Adipocyte (in vitro differentiated cells): ENCODE measurements around the gene DPYD.

Source experiments
- DNase-seq: peaks from one replicate; pipeline ENCODE4 v3.0.0-alpha.2; 2015; ENCODE audit warnings: low read depth
- H3K27me3 ChIP-seq: replicated peaks from 2 replicates; pipeline ENCODE4 v1.7.0; 2013; ENCODE audit warnings: mild to moderate bottlenecking, low read length, moderate library complexity; ENCODE audit not compliant: control insufficient read depth, insufficient read depth
- H3K36me3 ChIP-seq: 2 replicates; pipeline ENCODE4 v1.7.0; 2013; ENCODE audit warnings: low read length, mild to moderate bottlenecking, moderate library complexity; ENCODE audit not compliant: control insufficient read depth, insufficient read depth, severe bottlenecking
- H3K4me1 ChIP-seq: 2 replicates; pipeline ENCODE4 v1.7.0; 2013; ENCODE audit warnings: mild to moderate bottlenecking, low read length, moderate library complexity; ENCODE audit not compliant: control insufficient read depth, insufficient read depth
- H3K4me3 ChIP-seq: 2 replicates; pipeline ENCODE4 v1.7.0; 2013; ENCODE audit warnings: mild to moderate bottlenecking, low read length, moderate library complexity
- H3K9ac ChIP-seq: 2 replicates; pipeline ENCODE4 v1.7.0; 2013; ENCODE audit warnings: mild to moderate bottlenecking, low read length, moderate library complexity
- H3K9me3 ChIP-seq: 2 replicates; pipeline ENCODE4 v1.7.0; 2013; ENCODE audit warnings: mild to moderate bottlenecking, low read length, moderate library complexity; ENCODE audit not compliant: control insufficient read depth

DPYD gene

DNA sequence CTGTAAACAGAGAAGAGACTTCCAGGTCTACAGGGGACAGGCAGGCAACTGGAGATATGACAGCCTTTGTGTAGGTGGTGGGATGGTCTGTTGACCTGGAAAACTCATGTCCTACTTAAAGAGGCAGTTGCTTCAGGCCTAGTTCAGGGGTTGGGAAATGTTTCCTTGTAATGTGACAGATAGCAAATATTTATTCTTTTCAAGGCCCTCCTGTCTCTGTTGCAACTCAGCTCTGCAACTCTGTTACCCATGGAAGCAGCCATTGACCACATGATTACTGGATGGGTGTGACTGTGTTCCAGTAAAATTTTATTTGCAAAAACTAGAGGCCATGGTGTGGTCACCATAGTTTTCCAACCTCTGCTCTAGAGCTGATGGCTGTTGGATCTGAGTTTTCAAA lies 857.3 kb downstream of the DPYD start:
- Histone ChIP-seq H3K27me3 (no peaks in the 10 kb centered on the region), H3K4me3 (no peak overlapping the region), H3K9ac (peak overlapping the region; percentile 58), H3K9me3 (peaks cover 11% of the 10 kb centered on the region), H3K4me1 (peaks cover 29% of the 10 kb centered on the region), H3K36me3 (no peaks in the 10 kb centered on the region)
- DNase-seq, result peak; percentile 42

DNA sequence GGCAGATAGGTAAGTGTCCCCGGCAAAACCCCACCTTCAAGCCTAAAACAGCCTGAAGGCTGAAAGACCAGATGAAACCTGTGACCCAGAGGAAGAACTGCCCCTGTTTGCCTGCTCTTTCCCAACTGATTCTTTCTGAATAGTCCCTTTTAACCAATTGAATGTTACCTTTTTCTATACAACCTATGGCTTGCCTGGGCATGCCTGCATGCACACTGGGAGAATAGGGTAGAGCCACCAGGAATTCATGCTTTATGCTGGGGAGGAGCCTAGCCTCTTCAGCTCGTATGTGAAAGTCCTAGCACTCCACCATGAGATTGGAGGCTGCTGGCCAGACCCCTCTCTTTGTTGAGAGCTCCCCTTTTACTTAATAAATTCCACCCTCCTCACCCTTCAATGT lies 859.2 kb downstream of the DPYD start:
- H3K27me3 ChIP-seq, result no peaks in the 10 kb centered on the region
- peaks cover 29% of the 10 kb centered on the region for H3K4me1 ChIP-seq
- peak overlapping the region; percentile 24 for H3K4me3 ChIP-seq
- DNase-seq, result no peak
- no peak overlapping the region for H3K9ac ChIP-seq
- H3K36me3 ChIP-seq, result no peaks in the 10 kb centered on the region
- H3K9me3 ChIP-seq, result peaks cover 20% of the 10 kb centered on the region

DNA sequence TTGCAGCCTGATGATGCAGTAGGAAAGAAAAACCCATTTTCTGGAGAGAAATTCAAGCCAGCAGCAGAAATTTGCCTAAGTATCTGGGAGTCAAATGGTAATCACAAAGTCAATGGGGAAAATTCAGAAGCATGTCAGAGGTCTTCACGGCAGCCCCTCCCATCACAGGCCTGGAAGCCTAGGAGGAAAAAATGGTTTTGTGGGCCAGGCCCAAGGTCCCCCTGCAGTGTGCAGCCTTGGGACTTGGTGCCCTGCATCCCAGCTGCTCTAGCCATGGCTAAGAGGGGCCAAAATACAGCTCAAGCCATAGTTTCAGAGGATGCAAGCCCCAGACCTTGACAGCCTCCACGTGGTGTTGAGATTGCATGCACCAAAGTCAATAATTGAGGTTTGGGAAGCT lies 864.4 kb downstream of the DPYD start:
- Histone ChIP-seq H3K4me1 (no peaks in the 10 kb centered on the region), H3K36me3 (no peaks in the 10 kb centered on the region), H3K9me3 (peaks cover 24% of the 10 kb centered on the region), H3K9ac (no peak overlapping the region), H3K4me3 (no peak overlapping the region), H3K27me3 (no peaks in the 10 kb centered on the region)
- DNase-seq, result no peak

DNA sequence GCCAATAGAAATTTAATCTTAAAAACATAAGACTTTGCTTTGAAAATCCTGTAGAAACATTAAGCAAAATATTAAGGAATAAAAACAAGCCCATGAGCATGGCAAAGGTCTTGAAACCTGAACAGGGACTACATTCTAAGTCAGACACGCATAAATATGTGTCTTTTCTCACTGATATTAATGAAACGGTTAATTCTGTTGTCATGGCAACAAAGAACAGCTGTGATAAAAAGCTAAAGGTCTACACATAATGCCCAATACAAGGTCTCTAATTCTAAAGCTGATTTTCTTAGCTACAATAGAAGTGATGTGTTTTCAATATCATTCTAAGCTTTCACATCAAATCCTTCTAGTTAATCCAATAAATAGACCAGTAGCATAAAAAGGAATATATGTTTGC lies 867.6 kb downstream of the DPYD start:
- H3K9me3 ChIP-seq, result peaks cover 24% of the 10 kb centered on the region
- no peaks in the 10 kb centered on the region for H3K27me3 ChIP-seq
- no peak overlapping the region for H3K9ac ChIP-seq
- H3K4me3 ChIP-seq, result no peak overlapping the region
- no peaks in the 10 kb centered on the region for H3K36me3 ChIP-seq
- peaks cover 5% of the 10 kb centered on the region for H3K4me1 ChIP-seq
- DNase-seq, result no peak

DNA sequence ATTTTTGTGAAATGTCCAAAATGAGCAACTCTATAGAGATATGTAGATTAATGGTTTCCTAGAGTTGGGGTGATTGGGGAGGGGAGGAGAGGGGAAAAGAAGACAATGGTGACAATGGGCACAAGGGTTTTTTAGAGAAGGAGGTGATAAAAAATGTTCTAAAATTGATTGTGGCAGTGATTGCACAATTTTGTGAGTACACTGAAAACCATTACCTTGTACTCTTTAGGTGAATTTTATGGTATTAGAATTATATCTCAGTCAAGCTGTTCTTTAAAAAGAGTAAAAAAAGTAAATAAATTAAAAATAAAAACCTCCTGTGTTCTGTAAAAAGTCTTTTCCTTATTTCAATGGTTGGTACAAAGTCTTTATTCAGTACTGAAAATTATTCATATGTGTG lies 869.0 kb downstream of the DPYD start:
- H3K4me1 ChIP-seq, result peaks cover 12% of the 10 kb centered on the region
- H3K9ac ChIP-seq, result no peak overlapping the region
- H3K4me3 ChIP-seq, result no peak overlapping the region
- H3K9me3 ChIP-seq, result peaks cover 17% of the 10 kb centered on the region
- no peak for DNase-seq
- no peaks in the 10 kb centered on the region for H3K36me3 ChIP-seq
- H3K27me3 ChIP-seq, result no peaks in the 10 kb centered on the region

DNA sequence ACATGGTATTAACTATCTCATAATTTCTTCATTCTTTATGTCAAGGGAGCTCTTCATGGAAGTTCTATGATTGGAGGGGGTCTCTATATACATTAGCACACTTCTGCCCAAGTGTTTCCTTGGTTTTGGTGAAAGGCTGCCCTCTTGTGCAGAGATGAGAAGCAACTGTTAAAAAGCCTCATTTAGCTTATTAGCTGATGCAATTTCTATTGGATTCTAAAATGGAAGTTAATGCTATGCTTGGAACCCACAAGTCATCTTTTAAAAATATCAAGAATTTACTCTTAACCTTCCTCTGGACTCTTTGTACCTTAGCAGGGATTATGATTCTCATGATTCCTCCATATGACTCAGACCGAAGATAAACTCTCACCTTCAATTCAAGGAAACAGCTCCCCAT lies 870.3 kb downstream of the DPYD start:
- DNase-seq, result peak; percentile 47

DNA sequence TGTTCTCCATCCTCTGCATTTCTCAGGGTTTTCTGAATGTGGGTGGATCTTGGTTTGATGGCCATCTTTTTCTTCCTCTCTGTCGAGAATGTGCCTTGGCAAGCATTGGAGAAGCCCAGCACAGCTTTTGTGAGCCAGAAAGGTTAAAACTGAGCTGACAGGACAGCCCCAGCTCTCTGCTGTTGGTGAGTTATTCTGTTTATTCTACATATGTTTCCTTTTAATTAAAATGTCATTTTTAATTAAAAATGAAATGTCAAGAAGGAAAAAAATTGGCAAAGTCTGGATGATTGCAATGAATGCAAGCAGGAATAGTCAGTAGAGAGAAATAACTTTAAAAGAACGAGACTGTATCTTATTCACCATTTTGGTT lies 873.4 kb downstream of the DPYD start:
- DNase-seq, result peak; percentile 67
- H3K36me3 ChIP-seq, result no peaks in the 10 kb centered on the region
- H3K27me3 ChIP-seq, result no peaks in the 10 kb centered on the region
- peak overlapping the region; percentile 48 for H3K9ac ChIP-seq
- peaks cover 10% of the 10 kb centered on the region for H3K9me3 ChIP-seq
- peak overlapping the region; percentile 22 for H3K4me3 ChIP-seq
- peaks cover 14% of the 10 kb centered on the region for H3K4me1 ChIP-seq

More for the DNA sequence above, 870.3 kb downstream of the DPYD start:
- Histone ChIP-seq H3K36me3 (no peaks in the 10 kb centered on the region), H3K4me3 (no peak overlapping the region), H3K9ac (no peak overlapping the region), H3K4me1 (peaks cover 14% of the 10 kb centered on the region), H3K9me3 (peaks cover 4% of the 10 kb centered on the region), H3K27me3 (no peaks in the 10 kb centered on the region)

DNA sequence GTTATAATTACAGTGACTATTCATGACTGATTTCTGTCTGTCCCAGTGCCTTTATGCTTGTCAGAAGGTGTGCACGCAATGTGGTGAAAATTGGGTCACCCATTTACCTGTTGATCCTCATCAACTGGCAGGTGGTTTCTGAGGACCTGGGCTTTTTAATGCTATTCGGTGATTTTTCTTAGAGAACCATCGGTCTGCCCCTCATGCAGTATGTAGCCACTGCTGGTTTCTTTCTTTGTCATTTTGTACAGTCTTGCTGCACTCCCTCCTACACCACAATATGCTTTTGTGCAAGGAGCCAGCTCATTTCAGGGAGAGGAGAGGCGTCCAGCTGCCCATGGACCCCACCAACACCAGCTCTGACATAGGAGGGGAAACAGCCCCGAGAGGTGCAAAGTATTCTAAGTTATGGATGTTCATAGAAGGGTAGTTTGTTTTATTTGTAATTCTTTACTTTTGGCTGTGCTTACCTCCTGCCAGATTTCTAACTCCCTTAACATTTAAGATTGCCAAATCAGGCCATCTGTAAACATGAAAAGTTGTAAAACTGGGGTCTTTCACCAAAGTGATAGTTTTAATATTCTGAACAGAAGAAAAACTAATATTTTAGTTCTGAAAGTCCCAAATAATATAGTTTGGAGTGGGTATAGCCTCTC lies 873.9 kb downstream of the DPYD start:
- DNase-seq, result peak; percentile 19
- Histone ChIP-seq H3K4me3 (peak overlapping the region; percentile 22), H3K9me3 (peaks cover 14% of the 10 kb centered on the region), H3K4me1 (peaks cover 14% of the 10 kb centered on the region), H3K9ac (peak overlapping the region; percentile 48), H3K36me3 (no peaks in the 10 kb centered on the region), H3K27me3 (no peaks in the 10 kb centered on the region)

DNA sequence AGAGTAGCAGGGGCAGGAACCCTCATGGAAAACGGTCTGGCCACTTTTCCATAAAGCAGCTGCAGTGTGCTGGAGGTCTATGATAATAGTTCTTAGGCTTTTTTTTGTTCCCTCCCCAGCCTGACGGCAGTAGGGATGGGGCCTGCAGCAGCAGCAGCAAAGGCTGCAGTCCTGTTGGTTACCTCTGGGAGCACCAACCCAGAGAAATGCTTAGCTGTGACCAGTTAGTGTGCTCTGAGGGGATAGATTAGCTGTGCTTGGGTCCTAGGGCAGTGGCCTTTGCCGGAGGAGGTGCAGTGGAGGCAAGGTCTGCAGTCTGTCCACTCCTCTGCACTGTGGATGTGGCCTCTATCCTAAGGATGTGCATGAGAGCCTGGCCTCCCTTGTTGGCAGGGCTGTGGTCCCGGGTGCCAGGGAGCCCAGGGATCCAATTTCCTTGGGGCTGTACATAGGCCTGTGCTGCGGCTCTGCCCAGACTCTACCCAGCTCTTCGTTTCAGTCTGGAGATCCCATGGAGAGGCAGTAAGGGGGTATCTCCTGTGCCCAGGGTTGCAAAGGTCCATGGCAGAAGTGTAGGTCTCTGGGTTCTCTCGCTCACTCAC lies 876.6 kb downstream of the DPYD start:
- Histone ChIP-seq H3K36me3 (no peaks in the 10 kb centered on the region), H3K27me3 (no peaks in the 10 kb centered on the region), H3K9ac (no peak overlapping the region), H3K4me3 (no peak overlapping the region), H3K9me3 (peaks cover 32% of the 10 kb centered on the region), H3K4me1 (peaks cover 9% of the 10 kb centered on the region)
- DNase-seq, result no peak

DNA sequence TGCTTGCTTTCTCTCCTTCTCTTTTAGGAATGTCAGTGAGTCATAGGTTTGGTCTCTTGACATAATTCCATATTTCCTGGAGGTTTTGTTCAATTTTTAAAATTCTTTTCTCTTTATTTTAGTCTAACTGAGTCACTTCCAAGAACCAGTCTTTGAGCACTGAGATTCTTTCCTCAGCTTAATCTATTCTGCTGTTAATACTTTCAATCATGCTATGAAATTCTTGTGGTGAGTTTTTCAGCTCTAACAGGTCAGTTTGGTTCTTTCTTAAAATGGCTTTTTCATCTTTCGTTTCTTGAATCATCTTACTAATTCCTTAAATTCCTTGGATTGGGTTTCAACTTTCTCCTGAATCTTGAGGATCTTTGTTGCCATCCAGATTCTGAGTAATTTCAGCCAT lies 878.3 kb downstream of the DPYD start:
- peaks cover 38% of the 10 kb centered on the region for H3K9me3 ChIP-seq
- DNase-seq, result no peak
- H3K27me3 ChIP-seq, result no peaks in the 10 kb centered on the region
- no peak overlapping the region for H3K4me3 ChIP-seq
- H3K9ac ChIP-seq, result no peak overlapping the region
- peaks cover 9% of the 10 kb centered on the region for H3K4me1 ChIP-seq
- H3K36me3 ChIP-seq, result no peaks in the 10 kb centered on the region

DNA sequence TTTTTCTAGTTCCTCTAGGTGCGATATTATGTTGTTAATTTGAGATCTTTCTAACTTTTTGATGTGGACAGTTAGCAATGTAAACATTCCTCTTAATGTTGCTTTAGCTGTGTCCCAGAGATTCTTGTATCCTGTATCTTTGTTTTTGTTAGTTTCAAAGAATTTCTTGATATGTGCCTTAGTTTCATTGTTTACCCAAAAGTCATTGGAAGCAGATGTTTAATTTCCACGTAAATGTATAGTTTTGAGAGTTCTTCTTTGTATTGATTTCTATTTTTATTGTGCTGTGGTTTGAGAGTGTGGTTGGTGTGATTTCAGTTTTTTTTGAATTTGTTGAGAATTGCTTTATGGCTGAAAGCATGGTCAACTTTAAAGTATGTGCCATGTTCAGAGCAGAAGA lies 879.8 kb downstream of the DPYD start:
- DNase-seq, result peak; percentile 30

DNA sequence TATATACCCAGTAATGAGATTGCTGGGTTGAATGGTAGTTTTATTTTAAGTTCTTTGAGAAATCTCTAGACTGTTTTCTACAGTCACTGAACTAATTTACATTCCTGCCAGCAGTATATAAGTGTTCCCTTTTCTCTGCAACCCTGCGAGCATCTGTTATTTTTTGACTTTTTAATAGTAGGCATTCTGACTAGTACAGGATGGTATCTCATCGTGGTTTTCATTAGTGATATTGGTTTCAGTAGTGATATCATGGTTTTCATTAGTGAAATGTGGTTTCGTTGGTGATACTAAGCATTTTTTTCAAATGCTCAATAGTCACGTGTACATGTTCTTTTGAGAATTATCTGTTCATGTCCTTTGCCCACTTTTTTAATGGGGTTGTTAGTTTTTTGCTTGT lies 882.4 kb downstream of the DPYD start:
- Histone ChIP-seq H3K36me3 (no peaks in the 10 kb centered on the region), H3K9me3 (peaks cover 38% of the 10 kb centered on the region), H3K4me1 (no peaks in the 10 kb centered on the region), H3K4me3 (no peak overlapping the region), H3K27me3 (no peaks in the 10 kb centered on the region), H3K9ac (no peak overlapping the region)
- DNase-seq, result no peak

More for the DNA sequence above, 879.8 kb downstream of the DPYD start:
- no peak overlapping the region for H3K9ac ChIP-seq
- no peaks in the 10 kb centered on the region for H3K27me3 ChIP-seq
- H3K4me1 ChIP-seq, result no peaks in the 10 kb centered on the region
- no peaks in the 10 kb centered on the region for H3K36me3 ChIP-seq
- H3K4me3 ChIP-seq, result no peak overlapping the region
- peaks cover 38% of the 10 kb centered on the region for H3K9me3 ChIP-seq
